ENCODE data around the gene HNRNPD. TPM values are rescaled to one million over a fixed set of nuclear protein-coding genes. Genes with fewer than 3 reads are reported as not detected.

HNRNPD gene
- total and polyA plus RNA-seq, 2 experiments from 2014 or later: 245 to 768 TPM

DNA sequence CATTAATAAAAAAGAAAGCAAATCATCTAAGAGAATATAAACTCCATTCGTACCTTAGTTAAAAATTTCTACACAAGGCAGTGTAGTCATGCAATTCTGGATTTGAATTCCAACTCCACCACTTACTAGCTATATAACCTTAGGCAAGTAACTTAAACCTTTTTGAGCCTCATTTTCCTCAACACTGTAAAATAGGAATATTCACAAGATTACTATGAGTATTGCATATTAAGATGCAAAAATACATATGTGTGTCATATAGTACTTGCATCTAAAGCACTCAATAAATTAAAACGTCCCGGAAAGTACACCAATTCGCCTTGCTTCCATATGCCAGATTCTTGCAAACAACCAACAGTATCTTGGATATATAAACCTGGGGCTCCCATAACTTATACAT is 42.0 kb downstream of the HNRNPD start (continued):
- TF ChIP-seq, protein P1, sequence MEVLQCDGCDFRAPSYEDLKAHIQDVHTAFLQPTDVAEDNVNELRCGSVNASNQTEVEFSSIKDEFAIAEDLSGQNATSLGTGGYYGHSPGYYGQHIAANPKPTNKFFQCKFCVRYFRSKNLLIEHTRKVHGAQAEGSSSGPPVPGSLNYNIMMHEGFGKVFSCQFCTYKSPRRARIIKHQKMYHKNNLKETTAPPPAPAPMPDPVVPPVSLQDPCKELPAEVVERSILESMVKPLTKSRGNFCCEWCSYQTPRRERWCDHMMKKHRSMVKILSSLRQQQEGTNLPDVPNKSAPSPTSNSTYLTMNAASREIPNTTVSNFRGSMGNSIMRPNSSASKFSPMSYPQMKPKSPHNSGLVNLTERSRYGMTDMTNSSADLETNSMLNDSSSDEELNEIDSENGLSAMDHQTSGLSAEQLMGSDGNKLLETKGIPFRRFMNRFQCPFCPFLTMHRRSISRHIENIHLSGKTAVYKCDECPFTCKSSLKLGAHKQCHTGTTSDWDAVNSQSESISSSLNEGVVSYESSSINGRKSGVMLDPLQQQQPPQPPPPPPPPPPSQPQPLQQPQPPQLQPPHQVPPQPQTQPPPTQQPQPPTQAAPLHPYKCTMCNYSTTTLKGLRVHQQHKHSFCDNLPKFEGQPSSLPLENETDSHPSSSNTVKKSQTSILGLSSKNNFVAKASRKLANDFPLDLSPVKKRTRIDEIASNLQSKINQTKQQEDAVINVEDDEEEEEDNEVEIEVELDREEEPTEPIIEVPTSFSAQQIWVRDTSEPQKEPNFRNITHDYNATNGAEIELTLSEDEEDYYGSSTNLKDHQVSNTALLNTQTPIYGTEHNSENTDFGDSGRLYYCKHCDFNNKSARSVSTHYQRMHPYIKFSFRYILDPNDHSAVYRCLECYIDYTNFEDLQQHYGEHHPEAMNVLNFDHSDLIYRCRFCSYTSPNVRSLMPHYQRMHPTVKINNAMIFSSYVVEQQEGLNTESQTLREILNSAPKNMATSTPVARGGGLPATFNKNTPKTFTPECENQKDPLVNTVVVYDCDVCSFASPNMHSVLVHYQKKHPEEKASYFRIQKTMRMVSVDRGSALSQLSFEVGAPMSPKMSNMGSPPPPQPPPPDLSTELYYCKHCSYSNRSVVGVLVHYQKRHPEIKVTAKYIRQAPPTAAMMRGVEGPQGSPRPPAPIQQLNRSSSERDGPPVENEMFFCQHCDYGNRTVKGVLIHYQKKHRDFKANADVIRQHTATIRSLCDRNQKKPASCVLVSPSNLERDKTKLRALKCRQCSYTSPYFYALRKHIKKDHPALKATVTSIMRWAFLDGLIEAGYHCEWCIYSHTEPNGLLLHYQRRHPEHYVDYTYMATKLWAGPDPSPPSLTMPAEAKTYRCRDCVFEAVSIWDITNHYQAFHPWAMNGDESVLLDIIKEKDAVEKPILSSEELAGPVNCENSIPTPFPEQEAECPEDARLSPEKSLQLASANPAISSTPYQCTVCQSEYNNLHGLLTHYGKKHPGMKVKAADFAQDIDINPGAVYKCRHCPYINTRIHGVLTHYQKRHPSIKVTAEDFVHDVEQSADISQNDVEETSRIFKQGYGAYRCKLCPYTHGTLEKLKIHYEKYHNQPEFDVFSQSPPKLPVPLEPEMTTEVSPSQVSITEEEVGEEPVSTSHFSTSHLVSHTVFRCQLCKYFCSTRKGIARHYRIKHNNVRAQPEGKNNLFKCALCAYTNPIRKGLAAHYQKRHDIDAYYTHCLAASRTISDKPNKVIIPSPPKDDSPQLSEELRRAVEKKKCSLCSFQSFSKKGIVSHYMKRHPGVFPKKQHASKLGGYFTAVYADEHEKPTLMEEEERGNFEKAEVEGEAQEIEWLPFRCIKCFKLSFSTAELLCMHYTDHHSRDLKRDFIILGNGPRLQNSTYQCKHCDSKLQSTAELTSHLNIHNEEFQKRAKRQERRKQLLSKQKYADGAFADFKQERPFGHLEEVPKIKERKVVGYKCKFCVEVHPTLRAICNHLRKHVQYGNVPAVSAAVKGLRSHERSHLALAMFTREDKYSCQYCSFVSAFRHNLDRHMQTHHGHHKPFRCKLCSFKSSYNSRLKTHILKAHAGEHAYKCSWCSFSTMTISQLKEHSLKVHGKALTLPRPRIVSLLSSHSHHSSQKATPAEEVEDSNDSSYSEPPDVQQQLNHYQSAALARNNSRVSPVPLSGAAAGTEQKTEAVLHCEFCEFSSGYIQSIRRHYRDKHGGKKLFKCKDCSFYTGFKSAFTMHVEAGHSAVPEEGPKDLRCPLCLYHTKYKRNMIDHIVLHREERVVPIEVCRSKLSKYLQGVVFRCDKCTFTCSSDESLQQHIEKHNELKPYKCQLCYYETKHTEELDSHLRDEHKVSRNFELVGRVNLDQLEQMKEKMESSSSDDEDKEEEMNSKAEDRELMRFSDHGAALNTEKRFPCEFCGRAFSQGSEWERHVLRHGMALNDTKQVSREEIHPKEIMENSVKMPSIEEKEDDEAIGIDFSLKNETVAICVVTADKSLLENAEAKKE (CRISPR knock-in tag; IDR thresholded peaks at IDR 0.05): no peak
- TF ChIP-seq, protein P2, sequence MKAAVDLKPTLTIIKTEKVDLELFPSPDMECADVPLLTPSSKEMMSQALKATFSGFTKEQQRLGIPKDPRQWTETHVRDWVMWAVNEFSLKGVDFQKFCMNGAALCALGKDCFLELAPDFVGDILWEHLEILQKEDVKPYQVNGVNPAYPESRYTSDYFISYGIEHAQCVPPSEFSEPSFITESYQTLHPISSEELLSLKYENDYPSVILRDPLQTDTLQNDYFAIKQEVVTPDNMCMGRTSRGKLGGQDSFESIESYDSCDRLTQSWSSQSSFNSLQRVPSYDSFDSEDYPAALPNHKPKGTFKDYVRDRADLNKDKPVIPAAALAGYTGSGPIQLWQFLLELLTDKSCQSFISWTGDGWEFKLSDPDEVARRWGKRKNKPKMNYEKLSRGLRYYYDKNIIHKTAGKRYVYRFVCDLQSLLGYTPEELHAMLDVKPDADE (IDR thresholded peaks at IDR 0.05): no peak
- TF ChIP-seq, protein P3, sequence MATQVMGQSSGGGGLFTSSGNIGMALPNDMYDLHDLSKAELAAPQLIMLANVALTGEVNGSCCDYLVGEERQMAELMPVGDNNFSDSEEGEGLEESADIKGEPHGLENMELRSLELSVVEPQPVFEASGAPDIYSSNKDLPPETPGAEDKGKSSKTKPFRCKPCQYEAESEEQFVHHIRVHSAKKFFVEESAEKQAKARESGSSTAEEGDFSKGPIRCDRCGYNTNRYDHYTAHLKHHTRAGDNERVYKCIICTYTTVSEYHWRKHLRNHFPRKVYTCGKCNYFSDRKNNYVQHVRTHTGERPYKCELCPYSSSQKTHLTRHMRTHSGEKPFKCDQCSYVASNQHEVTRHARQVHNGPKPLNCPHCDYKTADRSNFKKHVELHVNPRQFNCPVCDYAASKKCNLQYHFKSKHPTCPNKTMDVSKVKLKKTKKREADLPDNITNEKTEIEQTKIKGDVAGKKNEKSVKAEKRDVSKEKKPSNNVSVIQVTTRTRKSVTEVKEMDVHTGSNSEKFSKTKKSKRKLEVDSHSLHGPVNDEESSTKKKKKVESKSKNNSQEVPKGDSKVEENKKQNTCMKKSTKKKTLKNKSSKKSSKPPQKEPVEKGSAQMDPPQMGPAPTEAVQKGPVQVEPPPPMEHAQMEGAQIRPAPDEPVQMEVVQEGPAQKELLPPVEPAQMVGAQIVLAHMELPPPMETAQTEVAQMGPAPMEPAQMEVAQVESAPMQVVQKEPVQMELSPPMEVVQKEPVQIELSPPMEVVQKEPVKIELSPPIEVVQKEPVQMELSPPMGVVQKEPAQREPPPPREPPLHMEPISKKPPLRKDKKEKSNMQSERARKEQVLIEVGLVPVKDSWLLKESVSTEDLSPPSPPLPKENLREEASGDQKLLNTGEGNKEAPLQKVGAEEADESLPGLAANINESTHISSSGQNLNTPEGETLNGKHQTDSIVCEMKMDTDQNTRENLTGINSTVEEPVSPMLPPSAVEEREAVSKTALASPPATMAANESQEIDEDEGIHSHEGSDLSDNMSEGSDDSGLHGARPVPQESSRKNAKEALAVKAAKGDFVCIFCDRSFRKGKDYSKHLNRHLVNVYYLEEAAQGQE (IDR thresholded peaks at IDR 0.05; ENCODE audit: unreplicated experiment): no peak
- no peak for TF ChIP-seq POLR2AphosphoS5 (IDR thresholded peaks at IDR 0.05; ENCODE audit: low read depth)
- no peak for TF ChIP-seq STAT1 (IDR thresholded peaks at IDR 0.05; ENCODE audit: unreplicated experiment)
- no peak for TF ChIP-seq CREB1 (CRISPR knock-in tag; IDR thresholded peaks at IDR 0.05; ENCODE audit: low read depth)
- no peak for TF ChIP-seq ZNF331 (CRISPR knock-in tag; IDR thresholded peaks at IDR 0.05; ENCODE audit: low read depth)
- TF ChIP-seq, protein P4, sequence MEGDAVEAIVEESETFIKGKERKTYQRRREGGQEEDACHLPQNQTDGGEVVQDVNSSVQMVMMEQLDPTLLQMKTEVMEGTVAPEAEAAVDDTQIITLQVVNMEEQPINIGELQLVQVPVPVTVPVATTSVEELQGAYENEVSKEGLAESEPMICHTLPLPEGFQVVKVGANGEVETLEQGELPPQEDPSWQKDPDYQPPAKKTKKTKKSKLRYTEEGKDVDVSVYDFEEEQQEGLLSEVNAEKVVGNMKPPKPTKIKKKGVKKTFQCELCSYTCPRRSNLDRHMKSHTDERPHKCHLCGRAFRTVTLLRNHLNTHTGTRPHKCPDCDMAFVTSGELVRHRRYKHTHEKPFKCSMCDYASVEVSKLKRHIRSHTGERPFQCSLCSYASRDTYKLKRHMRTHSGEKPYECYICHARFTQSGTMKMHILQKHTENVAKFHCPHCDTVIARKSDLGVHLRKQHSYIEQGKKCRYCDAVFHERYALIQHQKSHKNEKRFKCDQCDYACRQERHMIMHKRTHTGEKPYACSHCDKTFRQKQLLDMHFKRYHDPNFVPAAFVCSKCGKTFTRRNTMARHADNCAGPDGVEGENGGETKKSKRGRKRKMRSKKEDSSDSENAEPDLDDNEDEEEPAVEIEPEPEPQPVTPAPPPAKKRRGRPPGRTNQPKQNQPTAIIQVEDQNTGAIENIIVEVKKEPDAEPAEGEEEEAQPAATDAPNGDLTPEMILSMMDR (conservative IDR thresholded peaks at IDR 0.05; ENCODE audit: low read depth in 2 of 2): no peak
- no peak for TF ChIP-seq NANOG (IDR thresholded peaks at IDR 0.05; ENCODE audit: borderline replicate concordance)
- TF ChIP-seq ZNF114 (CRISPR knock-in tag; IDR thresholded peaks at IDR 0.05): no peak

All from GM23338 (cell line).